ENCODE results near the gene ANKRD17. TPM values are rescaled to one million over a fixed set of nuclear protein-coding genes. Genes with fewer than 3 reads are reported as not detected.

The ANKRD17 gene
- total and polyA plus RNA-seq, 9 of the 15 experiments (the other 6 are each of a cell fraction or from before 2014, with no cell fraction given): 25.5 to 86.9 (median 52.2) TPM

DNA sequence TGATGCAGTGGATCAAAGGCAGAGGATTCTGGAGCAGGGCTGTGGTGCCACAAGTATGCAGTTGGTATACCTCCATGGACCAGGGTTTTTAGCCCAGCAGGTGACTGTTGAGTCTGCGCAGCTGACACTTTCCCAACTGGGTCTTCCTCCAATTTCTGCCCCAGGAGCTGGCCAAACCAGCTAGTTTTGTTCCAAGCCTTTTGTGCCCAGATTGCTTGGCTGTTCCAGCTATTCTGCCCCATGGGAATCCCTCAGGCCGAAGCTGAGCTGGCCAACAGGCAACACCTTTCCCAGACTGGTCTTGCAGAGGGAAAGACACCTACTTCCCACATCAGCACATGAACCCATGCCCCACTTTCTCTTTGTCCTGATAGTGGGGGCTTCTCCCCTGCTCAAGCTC lies 22.8 kb upstream of the ANKRD17 start (continued):
- TF ChIP-seq IRF9 (tag; IDR thresholded peaks at IDR 0.05): no peak

GRCh38 chr4:73277201-73277600 lies 18.6 kb upstream of the ANKRD17 start:
- Histone ChIP-seq H3K4me3 (no peak overlapping the region), H3K27ac (ENCODE audit: extremely low read depth, low read depth, low read length) (no peak overlapping the region), H3K36me3 (ENCODE audit: control insufficient read depth, insufficient read depth, low read length) (no peaks in the 10 kb centered on the region), H2AFZ (ENCODE audit: low read depth, low read length) (no peak overlapping the region), H3K4me2 (ENCODE audit: insufficient read depth, low read length) (no peak overlapping the region), H3K27me3 (ENCODE audit: control insufficient read depth in 2 of 2, insufficient read depth in 2 of 2, low read length in 2 of 2) (peaks cover 0 to 11% of the 10 kb centered on the region in 2 experiments; a peak in 2 of 5 replicates), H3K9me3 (replicated peaks; ENCODE audit: control insufficient read depth, insufficient read depth, low read depth, low read length) (no peaks in the 10 kb centered on the region; the same call in 1 of the 2 replicates), H3K79me2 (ENCODE audit: control insufficient read depth, insufficient read depth, low read length) (no peaks in the 10 kb centered on the region), H3K9ac (ENCODE audit: insufficient read depth in 1 of 2, low read depth in 2 of 2, low read length in 2 of 2) (no peak overlapping the region), H3K9me1 (ENCODE audit: control insufficient read depth, insufficient read depth, low read length) (no peaks in the 10 kb centered on the region), H4K20me1 (replicated peaks; ENCODE audit: control insufficient read depth, insufficient read depth, low read length) (no peaks in the 10 kb centered on the region), H3K4me1 (replicated peaks in 1 of 2; ENCODE audit: control insufficient read depth in 2 of 2, insufficient read depth in 2 of 2, low read length in 2 of 2) (no peaks in the 10 kb centered on the region)
- DNase-seq (ENCODE audit: extremely low read depth in 1 of 4, low spot score in 3 of 4) (no peak), ATAC-seq (no peak), FAIRE-seq (no peak)
- TF ChIP-seq SMARCC2 (IDR thresholded peaks at IDR 0.05; ENCODE audit: low read depth): no peak
- peak; percentile 55 for TF ChIP-seq ZNF146 (CRISPR knock-in tag; IDR thresholded peaks at IDR 0.05; ENCODE audit: unreplicated experiment)
- no TSS peak for BruUV-seq (replicated peaks)
- POLR2A ChIA-PET: no interaction called here
- in situ Hi-C loops (cut with MboI) (no loop called here), intact Hi-C loops (cut with micrococcal nuclease) (no loop called here)
- 13% methylated on average over 1 of the region's 1 CpG for WGBS (ENCODE audit: insufficient coverage, low coverage, missing lambda C conversion rate)
- CTCF ChIA-PET (ENCODE audit: low intra/inter-chr PET ratio): no interaction called here

GRCh38 chr4:73275318-73275654 lies 16.7 kb upstream of the ANKRD17 start:
- Histone ChIP-seq H2AFZ (ENCODE audit: low read depth, low read length) (no peak overlapping the region), H3K4me3 (no peak overlapping the region), H3K36me3 (ENCODE audit: control insufficient read depth, insufficient read depth, low read length) (no peaks in the 10 kb centered on the region), H3K9me3 (replicated peaks; ENCODE audit: control insufficient read depth, insufficient read depth, low read depth, low read length) (no peaks in the 10 kb centered on the region; the same call in 1 of the 2 replicates), H4K20me1 (replicated peaks; ENCODE audit: control insufficient read depth, insufficient read depth, low read length) (no peaks in the 10 kb centered on the region), H3K79me2 (ENCODE audit: control insufficient read depth, insufficient read depth, low read length) (no peaks in the 10 kb centered on the region), H3K27ac (ENCODE audit: extremely low read depth, low read depth, low read length) (no peak overlapping the region), H3K27me3 (ENCODE audit: control insufficient read depth in 2 of 2, insufficient read depth in 2 of 2, low read length in 2 of 2) (no peaks in the 10 kb centered on the region), H3K9ac (ENCODE audit: insufficient read depth in 1 of 2, low read depth in 2 of 2, low read length in 2 of 2) (no peak overlapping the region), H3K4me2 (ENCODE audit: insufficient read depth, low read length) (no peak overlapping the region), H3K9me1 (ENCODE audit: control insufficient read depth, insufficient read depth, low read length) (no peaks in the 10 kb centered on the region), H3K4me1 (replicated peaks in 1 of 2; ENCODE audit: control insufficient read depth in 2 of 2, insufficient read depth in 2 of 2, low read length in 2 of 2) (no peaks in the 10 kb centered on the region)
- ATAC-seq: no peak
- intact Hi-C loops (cut with micrococcal nuclease): no loop called here
- ChIA-PET POLR2A (no interaction called here), CTCF (ENCODE audit: low intra/inter-chr PET ratio) (interaction anchor here (0.9 kb wide), 1 partner anchor 34 kb away, joined by 4 read pairs; no protein-coding TSS in a partner anchor)
- DNase-seq (ENCODE audit: extremely low read depth in 1 of 4, low spot score in 3 of 4): no peak
- WGBS (ENCODE audit: insufficient coverage, low coverage, missing lambda C conversion rate): 44% methylated on average over 1 of the region's 1 CpG
- BruUV-seq (replicated peaks): no TSS peak
- in situ Hi-C loops (cut with MboI): no loop called here
- no peak for FAIRE-seq
- no peak for TF ChIP-seq TSHZ1 (CRISPR knock-in tag; IDR thresholded peaks at IDR 0.05)
- TF ChIP-seq, protein P1, sequence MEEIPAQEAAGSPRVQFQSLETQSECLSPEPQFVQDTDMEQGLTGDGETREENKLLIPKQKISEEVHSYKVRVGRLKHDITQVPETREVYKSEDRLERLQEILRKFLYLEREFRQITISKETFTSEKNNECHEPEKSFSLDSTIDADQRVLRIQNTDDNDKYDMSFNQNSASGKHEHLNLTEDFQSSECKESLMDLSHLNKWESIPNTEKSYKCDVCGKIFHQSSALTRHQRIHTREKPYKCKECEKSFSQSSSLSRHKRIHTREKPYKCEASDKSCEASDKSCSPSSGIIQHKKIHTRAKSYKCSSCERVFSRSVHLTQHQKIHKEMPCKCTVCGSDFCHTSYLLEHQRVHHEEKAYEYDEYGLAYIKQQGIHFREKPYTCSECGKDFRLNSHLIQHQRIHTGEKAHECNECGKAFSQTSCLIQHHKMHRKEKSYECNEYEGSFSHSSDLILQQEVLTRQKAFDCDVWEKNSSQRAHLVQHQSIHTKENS (CRISPR knock-in tag; IDR thresholded peaks at IDR 0.05): no peak
- TF ChIP-seq SMARCA5 (IDR thresholded peaks at IDR 0.05): no peak
- TF ChIP-seq PURB (CRISPR knock-in tag; IDR thresholded peaks at IDR 0.05; ENCODE audit: low read depth): no peak
- TF ChIP-seq TARDBP (IDR thresholded peaks at IDR 0.05): no peak
- no peak for TF ChIP-seq ZNF431 (CRISPR knock-in tag; IDR thresholded peaks at IDR 0.05)
- TF ChIP-seq CEBPB (tag; IDR thresholded peaks at IDR 0.05): no peak
